Thyroid gland (tissue), 4 donors: Measurements from ENCODE around the gene RHBDL1.

ENCODE experiments used
- POLR2A ChIP-seq, 2 donors: fragments of 450-650 bp; IDR thresholded peaks; one replicate each; pipeline ENCODE4 v1.6.1; 2017; ENCODE audit warnings: antibody characterized with exemption in 2 of 2, mild to moderate bottlenecking in 2 of 2, moderate library complexity in 1 of 2
- TF ChIP-seq, protein P1 (sequence below), 6 experiments: fragments of 200-600 bp in 3 of 6; fragments of 450-650 bp in 3 of 6; sonication (generic) in 3 of 6; IDR thresholded peaks; one replicate each; pipeline ENCODE4 v1.5.1; 2016 to 2019; ENCODE audit warnings: antibody characterized with exemption in 6 of 6, mild to moderate bottlenecking in 2 of 6, inconsistent platforms in 1 of 6, moderate library complexity in 1 of 6

DNA sequence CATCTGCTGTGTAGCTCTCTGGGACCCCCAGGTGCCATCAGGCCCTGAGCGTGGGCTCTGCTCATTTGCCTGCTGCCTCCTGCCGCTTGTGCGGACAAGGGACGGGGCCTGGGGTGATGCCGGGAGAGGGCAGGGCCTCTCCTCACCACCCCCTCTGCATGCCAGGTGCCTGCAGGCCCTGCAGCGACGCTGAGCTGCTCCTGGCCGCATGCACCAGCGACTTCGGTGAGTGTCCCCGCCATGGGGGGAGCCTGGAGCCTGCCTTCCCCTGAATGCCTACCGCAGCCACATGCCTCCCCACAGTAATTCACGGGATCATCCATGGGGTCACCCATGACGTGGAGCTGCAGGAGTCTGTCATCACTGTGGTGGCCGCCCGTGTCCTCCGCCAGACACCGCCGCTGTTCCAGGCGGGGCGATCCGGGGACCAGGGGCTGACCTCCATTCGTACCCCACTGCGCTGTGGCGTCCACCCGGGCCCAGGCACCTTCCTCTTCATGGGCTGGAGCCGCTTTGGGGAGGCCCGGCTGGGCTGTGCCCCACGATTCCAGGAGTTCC, 41.4 kb downstream of the RHBDL1 start:
- TF ChIP-seq POLR2A (IDR thresholded peaks at IDR 0.05) = no peak
- TF ChIP-seq, protein P1, sequence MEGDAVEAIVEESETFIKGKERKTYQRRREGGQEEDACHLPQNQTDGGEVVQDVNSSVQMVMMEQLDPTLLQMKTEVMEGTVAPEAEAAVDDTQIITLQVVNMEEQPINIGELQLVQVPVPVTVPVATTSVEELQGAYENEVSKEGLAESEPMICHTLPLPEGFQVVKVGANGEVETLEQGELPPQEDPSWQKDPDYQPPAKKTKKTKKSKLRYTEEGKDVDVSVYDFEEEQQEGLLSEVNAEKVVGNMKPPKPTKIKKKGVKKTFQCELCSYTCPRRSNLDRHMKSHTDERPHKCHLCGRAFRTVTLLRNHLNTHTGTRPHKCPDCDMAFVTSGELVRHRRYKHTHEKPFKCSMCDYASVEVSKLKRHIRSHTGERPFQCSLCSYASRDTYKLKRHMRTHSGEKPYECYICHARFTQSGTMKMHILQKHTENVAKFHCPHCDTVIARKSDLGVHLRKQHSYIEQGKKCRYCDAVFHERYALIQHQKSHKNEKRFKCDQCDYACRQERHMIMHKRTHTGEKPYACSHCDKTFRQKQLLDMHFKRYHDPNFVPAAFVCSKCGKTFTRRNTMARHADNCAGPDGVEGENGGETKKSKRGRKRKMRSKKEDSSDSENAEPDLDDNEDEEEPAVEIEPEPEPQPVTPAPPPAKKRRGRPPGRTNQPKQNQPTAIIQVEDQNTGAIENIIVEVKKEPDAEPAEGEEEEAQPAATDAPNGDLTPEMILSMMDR (IDR thresholded peaks at IDR 0.05) = no peak
